Measurements from ENCODE around the gene HERC4.

DNA sequence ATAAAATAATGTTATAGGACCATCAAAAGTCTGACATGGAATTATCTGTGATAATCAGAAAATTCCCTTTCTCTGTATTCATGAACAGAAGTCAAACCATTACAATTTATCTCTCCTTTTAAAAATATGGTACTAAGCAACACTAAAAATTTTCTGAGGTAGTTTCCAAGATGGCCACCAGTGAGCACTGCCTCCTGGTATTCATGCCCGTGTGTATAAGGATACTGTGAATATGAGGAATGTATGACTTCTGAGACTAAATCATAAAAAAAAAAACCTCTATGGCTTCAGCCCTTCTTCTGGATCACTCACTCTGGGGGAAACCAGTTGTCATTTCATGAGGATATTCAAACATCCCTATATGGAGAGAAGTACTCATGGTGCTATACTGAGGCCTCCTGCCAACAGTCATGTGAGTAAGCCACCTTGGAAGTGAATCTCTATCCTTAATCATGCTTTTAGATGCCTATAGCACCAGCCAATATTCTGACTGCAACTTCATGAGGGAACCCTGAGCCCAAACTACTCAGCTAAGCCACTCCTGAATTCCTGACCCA, 149.6 kb downstream of the HERC4 start:
- TF ChIP-seq, protein P1, sequence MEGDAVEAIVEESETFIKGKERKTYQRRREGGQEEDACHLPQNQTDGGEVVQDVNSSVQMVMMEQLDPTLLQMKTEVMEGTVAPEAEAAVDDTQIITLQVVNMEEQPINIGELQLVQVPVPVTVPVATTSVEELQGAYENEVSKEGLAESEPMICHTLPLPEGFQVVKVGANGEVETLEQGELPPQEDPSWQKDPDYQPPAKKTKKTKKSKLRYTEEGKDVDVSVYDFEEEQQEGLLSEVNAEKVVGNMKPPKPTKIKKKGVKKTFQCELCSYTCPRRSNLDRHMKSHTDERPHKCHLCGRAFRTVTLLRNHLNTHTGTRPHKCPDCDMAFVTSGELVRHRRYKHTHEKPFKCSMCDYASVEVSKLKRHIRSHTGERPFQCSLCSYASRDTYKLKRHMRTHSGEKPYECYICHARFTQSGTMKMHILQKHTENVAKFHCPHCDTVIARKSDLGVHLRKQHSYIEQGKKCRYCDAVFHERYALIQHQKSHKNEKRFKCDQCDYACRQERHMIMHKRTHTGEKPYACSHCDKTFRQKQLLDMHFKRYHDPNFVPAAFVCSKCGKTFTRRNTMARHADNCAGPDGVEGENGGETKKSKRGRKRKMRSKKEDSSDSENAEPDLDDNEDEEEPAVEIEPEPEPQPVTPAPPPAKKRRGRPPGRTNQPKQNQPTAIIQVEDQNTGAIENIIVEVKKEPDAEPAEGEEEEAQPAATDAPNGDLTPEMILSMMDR (conservative IDR thresholded peaks at IDR 0.05; ENCODE audit: low read length), result no peak
- no peak for TF ChIP-seq EZH2phosphoT487 (IDR thresholded peaks at IDR 0.05; ENCODE audit: borderline replicate concordance)

Data from Loucy (cell line).